ENCODE results near the gene FAM174B.

DNA sequence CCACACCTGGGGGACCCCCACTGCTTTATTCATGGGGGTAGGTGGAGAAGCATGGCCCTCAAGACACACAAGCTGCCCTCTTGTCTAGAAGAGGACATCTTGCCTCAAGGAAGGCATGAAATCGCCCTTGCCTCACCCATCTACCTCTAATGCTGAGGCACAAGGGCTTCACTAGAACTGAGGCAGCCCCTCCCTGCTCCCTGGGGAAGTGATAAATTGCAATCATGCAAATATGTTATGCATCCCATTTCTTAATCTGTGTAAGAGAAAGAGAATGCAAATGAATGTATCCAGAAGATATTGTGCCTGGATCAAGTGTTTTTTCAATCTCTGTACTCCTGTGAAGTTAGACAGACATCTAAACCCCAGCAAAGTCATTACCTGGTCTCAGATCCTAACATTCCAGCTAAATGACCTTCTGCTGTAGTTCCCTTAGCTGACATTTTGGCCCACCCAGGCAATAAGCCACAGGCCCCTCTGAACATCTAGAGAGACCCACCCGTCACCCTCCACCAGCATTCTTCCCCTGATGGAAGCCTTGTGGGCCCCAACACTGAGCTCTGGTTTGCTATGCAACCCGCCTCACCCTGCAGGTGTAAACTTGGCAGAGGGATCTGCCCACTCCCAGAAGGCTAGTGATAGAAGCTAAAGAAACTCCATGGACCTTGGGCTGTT lies 53.8 kb downstream of the FAM174B start:
- TF ChIP-seq, protein P1, sequence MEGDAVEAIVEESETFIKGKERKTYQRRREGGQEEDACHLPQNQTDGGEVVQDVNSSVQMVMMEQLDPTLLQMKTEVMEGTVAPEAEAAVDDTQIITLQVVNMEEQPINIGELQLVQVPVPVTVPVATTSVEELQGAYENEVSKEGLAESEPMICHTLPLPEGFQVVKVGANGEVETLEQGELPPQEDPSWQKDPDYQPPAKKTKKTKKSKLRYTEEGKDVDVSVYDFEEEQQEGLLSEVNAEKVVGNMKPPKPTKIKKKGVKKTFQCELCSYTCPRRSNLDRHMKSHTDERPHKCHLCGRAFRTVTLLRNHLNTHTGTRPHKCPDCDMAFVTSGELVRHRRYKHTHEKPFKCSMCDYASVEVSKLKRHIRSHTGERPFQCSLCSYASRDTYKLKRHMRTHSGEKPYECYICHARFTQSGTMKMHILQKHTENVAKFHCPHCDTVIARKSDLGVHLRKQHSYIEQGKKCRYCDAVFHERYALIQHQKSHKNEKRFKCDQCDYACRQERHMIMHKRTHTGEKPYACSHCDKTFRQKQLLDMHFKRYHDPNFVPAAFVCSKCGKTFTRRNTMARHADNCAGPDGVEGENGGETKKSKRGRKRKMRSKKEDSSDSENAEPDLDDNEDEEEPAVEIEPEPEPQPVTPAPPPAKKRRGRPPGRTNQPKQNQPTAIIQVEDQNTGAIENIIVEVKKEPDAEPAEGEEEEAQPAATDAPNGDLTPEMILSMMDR (IDR thresholded peaks at IDR 0.05) = no peak
- no peak for TF ChIP-seq POLR2A (IDR thresholded peaks at IDR 0.05)
- TF ChIP-seq EP300 (IDR thresholded peaks at IDR 0.05) = no peak

Measured in tibial nerve (tissue), 4 donors.